Activated CD4-positive, CD25-positive, alpha-beta regulatory T cell (primary cell): Measurements from ENCODE around the gene CHRNA1.

Experiments
- DNase-seq, 4 experiments: peaks; one replicate each; lab custom pipeline; 2025; lab: John Stamatoyannopoulos, UW

CHRNA1 gene

DNA sequence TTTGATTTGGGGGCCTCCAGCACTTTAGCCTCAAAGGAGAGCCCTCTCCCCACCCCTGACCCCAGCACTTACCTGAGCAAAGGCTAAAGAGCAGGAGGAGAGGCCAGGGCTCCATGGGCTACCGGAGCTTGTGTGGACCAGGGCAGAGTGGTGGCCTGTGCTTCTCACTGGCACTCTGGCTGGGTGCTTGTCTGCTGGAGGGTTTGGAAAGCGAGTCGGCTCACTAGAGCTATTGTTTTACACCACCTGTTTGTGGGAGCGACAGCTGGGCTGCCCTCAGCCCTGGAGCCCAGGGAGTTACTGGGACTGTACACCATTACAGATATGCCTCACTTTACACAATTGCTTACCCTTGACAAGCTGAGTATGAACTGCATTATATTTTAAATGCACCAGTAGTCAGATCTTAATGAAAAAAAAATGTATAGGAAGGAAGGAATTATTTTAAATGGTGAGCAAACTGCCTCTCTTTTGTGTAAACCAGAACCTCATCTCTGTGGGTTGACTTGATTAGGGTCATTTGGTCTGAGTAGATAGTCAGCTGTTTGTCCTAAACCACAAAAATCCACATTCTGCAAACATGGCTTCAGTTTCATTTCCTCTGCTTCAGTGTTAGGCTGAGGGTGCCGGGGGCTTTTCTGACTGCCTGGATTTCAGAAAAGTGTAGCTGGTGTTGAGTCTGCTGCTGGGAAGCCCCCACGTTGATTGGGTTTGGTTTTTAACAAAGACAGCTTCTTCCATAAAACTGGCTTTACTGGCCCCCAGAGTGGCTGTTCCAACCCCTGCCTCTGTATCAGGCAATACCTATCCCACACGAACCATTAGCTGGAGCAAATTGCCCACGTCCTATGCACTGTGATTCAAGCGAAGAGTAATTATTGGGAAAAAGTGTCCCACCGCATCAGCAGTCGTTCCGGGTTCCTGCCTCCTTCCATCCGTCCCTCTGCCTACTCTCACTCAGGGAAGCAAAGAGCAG is at the start of gene CHRNA1:
TSS of gene CHRNA1 (minus strand) at position 193 of the 976 bp plus-strand sequence. CDS start at position 115, 78 bp downstream.
- DNase-seq = no peak

DNA sequence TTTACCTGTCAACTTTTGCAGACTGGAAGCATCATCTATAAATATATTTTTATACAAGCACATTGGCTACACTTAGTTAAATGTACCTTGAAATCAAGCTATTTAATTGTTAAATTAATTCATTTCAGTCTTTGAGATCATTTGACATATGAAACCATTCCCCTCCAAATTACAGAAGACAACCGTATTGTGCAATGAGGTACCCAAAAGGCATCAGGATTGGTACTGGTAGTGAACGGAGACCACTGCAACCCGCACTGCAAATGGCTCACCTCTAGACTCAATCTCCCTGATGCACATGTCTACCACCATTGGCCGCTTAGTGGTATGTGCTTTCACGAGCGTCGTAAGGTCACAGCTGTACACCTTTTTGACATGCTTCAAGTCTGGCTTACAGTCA is 47.8 kb upstream of the CHRNA1 start:
- no peak for DNase-seq

DNA sequence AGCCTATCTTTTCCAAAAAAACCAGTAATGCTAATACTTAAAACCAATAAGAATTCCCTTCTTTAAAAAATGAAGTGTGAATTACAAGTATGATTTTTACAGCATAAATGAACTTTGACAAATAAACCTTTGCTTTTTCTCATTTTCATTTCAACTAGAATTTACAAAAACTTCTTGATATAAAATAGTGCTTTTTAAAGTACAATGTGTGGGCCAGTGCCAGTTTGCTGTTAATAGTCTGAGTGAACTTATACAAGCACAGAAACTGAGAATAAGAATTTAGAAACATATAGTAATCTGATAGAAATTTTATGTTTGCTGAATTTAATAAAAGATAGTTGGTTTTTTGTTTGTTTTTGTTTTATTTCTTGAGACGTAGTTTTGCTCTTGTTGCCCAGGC is 43.7 kb upstream of the CHRNA1 start:
- no peak for DNase-seq

DNA sequence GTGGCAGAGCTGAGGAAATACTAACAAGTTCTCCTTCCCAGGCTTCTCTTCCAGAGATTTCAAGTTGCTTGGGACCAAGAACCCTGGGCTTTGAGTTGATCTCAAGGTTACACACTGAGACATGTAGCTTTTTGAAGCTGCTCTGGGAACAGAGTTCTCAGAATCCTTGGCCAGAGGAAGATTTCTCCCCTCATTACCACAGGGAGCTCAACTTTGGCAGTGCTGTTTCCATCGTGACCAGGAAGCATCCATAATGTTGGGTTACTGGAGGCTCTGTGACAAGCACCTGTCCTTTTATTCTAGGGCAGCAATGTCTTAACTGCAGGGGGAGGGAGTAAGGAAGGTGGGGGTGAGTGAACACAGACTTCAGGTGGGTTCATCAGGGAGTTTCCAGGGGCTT is 41.5 kb upstream of the CHRNA1 start:
- no peak for DNase-seq

DNA sequence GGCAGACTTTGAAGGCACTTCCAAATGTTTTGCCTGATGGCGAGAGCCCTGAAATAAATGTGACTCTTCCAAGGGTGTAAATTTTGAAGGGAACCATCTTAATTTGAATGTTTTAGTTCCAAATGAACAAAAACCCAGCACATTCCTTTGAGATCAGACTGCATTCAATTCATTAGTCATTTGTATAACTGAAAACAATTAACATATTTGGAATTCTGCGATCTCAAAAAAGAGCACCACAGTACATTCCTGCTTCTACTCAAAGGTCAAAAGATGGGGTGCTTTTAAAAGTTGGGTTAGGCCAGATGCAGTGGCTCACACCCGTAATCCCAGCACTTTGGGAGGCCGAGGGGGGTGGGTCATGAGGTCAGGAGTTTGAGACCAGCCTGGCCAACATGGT is 38.2 kb upstream of the CHRNA1 start:
- no peak for DNase-seq

DNA sequence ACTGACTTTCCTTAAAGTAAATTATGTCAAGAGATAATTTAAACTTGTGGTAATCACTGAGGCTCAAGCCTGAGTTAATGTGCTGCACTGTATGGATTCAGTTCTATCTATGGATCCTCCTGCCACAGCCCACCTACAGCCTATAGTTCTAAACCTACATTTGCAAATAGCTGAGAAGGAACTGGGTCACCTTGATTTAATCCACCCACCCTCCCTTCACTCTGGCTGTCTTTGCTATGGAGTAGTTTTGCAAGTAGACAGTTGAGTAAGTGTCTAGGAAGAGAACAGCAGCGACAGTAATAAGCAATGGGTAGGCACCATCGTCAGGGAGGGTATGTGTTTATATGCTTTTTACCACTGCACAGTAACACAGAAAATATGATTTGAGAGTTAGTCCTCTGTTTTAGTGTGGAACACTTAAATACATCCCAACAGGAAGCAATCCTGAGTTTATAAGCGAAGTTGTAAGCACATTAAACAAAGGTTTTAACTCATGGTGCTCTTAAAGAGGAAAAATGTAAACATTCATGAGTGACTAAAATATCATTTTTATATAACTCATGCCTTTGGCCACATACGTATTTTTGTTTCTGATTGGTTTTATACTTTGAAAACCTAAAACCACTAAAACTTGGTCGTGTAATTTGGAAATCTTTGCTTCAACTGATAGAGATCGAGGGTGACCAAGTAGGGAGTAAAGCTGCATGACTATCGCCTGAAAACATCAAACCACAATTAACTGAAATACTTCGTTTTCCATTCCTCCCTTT is 36.3 kb upstream of the CHRNA1 start:
- no peak for DNase-seq

DNA sequence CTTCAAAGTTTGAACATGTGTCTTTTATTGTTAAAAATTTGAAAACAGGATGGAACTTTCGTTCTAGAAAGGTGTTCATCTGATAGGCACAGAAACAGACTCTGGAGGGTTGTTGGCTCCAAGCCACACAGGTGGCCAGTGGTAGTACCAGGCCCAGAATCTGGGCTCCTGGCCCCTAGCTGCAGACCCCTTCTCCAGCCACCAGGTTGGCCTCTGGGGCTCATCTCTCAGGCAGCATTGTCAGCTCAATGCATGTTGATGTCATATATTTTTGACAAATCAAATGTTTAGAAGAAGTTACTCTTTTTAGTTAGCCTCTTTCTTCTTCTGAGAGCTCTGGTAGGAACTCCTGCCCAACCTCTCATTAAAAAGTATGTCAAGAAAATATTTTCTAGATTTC is 34.5 kb upstream of the CHRNA1 start:
- no peak for DNase-seq

DNA sequence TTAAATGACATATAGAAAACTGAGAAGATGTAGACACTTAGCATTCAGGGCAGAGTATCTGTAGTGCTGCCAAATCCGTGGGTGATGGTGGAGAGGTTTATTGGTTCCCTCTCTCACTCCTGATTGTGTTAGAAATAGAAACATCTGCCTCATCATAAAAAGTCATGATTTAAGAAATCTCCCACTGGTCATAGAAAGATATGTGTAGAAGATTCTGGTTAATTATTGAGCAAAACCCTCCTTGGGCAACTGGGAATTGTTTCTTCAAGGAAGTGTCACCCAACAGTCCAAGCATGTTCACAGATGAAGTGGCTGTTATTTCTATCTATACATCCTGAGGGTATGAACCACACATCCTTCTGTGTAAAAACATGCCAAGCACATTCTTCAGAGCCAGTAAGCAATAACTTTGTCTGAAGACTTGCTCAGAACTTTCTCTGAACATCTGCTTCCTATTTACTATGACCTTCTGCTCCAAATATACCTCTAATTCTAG is 33.6 kb upstream of the CHRNA1 start:
- no peak for DNase-seq

DNA sequence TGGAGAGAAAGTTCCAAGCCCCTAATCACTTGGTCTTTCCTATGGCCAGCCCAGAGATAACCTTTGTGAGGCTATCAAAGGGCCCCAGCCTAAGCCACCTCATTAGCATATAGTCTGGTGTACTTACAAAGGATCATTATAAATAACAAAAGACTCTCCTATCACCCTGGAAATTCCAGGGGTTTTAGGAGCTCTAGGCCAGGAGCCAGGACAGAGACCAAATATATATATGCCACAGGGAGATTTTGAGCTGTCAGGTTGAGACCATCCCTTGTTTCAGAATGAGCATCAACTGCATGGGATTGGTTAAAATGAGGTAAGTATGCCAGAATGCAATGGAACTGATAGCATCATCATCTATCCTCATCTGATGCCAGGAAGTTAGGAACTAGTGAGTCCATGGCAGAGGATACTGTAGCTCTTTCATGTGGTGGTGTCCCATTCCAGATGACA is 32.1 kb upstream of the CHRNA1 start:
- DNase-seq = no peak

DNA sequence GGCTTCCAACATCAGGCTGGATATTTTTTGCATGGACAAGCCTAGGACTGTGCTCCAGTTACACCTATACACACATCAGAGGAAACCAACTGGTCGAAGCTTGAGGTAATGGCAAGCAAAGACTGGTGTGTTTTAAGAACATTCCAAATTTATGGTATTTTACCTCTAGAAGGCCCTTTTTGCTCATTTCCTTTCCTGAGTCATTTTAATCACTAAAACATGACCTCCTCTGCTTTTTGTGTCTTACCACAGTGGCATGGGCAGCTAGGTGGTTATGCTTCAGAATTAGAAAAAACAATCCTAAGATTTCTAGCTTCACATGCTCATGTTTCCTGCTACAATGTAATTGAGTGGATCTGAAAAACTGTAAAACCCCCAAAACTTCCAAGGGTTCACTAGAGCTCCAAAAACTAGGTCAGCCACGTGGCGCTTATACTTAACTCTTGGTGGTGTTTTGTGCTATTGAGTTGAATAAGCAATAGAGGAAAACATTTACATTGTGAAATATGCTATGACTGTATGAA is 30.6 kb upstream of the CHRNA1 start:
- no peak for DNase-seq

DNA sequence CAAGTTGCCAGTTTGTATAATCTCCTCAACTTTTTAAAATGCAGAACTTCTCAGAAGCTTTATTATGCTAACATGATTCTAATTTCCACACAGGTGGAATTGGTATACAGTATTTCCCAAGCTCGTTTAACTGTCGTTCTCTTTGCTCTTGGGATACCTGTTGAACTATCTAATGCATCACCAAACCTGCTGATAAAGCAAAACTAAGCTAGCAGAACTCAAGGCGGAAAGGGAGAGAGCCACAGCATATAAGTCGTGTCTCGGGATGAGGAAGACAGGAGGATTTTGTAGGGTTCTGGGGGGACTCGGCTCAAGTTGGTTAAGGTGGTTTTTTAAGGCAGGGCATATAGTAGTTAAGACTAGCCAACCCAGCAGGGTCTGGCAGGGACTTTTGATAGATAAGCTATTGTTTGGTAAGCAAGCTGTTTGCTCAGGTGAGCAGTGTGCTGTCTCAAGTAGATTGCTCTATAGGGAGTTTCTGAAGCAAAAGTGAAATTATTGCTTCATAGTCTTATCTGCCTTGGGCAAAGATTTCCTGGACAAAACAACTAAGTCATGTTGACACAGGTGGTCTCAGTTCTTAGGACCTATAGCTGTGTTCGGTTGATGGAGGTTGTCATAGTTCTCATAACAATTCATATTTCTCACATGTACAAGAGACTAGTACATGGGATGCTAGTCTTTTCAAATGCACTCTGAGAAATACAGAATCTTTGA is 28.2 kb upstream of the CHRNA1 start:
- no peak for DNase-seq

DNA sequence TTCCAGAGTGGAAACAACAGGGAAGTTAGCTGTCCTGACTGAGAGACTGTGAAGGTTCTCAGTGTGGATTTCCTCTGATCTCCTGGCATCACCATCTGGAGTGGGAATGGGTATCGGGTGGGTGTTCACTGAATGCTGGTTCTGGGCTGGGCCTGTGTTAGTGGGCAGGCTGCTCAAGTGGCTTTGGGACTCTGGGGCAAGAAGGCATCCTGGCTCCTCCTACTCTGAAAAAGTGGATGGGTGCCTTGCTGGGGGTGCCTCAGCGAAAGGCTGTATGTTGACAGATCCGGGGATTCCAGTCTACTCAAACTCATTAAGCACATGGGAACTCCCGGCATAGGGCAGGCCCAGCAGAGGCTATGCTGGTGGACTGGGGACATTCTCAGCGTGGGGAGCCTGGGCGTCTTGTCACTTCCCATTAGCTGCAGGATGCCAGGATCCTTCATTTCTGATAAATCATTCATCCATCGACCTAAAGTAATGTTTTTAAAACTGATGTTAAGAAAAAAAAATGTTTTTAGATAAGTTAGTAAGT is 27.5 kb upstream of the CHRNA1 start:
- no peak for DNase-seq

DNA sequence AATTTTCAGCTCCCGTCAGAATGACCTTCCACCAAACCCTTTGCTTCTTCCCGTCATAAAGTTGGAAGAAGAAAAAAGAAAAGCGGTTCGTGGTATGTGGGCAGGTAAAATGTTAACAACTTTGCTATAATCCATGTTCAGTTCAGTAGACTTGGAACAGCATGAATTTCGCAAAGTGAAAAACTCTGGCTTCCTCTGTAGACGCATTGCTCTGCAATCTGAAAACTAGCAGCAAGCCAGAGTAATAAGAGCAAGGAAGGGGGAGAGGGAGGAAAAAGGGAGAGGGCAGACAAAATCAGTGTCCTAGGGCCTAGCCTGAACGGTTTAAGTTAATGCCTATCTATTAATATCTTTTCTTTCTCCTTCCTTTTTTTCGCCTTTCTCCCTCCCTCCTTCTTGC is 26.7 kb upstream of the CHRNA1 start:
- DNase-seq = no peak

DNA sequence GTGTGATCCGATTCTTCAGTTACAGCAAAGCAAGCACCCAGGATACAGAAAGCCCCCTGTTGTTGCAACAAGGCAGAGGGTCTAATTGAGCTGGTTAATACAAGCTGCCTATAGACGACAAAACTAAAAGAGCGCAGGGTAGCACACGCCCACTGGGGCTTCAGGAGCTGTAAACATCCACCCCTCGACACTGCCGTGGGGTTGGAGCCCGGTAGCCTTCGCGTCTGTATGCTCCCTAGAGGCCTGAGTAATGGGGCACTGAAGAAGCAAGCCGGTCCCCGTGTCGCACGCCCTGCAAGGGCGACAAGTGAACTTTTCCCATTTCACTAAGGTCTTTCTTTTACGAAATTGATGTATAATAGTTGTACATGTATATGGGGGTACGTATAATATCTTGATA is 24.7 kb upstream of the CHRNA1 start:
- no peak for DNase-seq

DNA sequence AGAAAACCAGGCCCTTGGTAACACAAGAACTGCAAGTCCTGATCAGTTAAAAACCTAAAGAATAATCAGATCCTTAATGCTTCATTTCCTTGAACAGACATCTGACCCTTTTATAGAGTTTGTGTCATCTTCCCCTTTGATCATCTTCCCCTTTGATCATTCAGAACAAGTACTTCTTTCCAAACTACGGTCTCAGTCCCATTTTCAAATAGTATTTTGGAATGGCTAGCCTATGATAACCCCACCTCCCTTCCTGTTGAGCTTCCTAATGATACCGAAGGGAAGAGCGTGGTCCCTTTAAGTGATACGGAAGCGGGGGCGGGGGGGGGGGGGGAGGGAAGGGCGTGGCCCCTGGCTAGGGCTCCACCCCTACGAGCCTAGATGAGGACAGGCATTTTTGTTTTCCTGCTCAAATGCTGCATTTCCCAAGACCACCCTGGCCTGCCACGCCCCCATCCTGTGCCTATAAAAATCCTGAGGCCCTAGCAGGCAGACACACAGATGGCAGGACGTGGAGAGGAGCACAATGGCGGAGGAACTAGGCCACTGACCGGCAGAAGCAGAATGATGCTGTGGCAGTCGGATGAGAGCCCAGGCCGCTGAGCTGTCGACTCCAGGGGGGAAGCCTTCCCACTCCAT is 24.1 kb upstream of the CHRNA1 start:
- DNase-seq = no peak

DNA sequence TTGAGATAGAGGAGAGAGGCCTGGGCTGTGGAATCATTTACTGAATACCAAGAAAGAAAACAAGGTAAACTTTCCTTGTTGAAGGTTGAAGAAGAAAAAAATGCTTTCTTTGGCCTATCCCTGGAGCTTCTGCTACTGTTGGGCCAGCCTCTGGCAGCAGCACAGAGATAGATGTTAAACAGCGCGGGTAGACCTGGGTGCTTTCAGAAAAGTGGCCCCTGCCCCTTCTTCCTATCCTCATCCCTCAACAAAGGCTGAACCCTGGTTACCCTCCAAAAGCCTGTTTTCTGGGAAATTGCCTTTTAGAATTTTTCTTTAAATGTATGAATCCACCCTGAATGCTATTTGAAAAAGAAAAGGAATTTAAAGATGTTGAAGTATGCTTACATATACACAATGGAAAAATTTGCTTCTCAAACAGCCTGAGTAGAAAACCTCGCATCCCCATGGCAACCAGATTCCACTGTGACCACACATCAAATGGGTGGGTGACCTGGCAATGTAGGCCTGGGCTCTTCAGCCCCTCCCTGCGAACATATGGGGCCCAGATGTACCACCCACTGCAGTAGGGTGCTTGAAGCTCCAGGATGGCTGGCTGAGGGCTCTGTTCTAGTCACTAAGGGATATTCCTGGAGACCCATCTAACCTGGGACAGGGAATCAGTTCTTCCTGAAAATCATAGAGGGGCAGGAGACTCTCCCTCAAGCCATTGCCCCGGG is 23.4 kb upstream of the CHRNA1 start:
- DNase-seq = no peak

DNA sequence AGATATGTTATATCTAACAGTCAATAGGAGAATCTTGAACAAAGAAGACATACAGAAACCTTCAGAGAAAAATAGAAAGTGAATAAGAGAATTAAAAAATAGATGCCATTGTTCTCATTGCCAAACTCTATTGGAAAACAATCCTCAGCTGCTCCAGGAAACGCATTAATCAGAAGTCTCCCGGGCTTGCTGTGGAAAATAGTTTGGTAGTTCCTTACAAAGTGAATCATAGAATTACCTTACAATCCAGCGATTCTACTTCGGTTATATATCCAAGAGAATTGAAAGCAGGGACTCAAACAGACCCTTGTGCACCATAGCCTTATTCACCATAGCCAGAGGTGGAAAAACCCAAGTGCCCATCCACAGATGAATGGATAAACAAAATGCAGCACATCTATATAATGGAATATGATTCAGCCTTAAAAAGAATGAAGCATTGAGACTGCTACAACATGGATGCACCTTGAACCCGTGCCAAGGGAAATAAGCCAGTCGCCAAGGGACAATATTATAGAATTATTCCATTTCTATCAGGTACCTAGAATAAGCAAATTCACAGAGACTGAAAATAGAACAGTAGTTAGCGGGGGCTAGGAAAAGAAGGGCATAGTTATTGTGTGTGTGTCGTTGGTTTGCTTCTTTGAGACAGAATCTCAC is 21.9 kb upstream of the CHRNA1 start:
- DNase-seq = no peak

DNA sequence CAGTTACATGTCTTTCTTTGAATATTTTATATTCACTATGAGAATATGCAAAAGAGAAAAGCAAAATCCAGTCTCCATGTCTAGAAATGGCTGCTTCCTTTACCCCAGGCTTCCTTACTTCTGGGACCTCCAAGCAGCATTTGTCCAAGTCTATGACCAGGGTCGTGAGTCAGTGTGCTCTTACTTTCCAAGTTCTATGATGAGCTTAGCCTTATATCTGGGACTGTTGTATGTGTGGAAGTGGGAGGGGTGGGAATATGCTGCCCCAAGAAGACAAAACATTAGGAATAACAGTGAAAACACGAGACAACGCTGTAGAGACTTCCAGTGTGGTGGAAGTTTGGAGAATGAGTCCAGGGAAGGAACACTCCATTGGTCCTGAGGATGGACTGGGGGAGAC is 21.2 kb upstream of the CHRNA1 start:
- DNase-seq = no peak

DNA sequence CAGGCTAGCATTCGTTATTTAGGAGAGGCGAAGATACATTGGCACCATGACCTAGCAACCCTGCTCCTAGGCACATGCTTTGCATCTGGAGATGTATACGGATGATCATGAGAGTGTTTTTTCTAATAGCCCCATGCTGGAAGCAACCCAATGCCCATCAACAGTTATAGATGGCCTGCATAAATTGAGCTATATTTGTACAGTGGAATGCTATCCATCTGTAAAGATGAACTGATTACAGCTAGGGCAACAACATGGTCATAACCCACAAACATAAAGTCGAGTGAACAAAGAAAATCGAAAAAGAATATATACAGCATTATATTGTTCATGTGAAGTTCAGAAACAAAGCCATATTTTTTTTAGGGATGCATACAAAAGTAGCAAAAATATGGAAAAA is 20.6 kb upstream of the CHRNA1 start:
- DNase-seq = no peak

DNA sequence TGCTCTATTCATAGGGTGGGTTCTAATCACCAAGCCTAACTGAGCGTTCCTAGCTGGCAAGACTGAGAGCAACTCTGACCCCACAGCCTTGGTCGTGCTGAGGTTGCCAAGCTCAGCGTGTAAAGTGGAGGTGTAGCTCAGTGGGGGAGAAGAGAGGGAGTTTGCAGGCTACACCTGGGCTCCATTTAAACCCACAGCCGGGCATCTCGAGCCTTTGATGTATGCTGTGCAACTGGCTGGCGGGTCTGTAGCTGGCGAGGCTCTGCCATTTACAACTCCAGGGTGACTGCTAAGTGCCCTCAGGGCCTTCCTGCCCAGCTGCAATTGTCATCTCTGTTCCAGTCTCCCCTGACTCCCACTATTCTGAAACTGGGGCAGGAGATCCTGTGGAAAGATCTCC is 20.0 kb upstream of the CHRNA1 start:
- DNase-seq = no peak
